Thyroid gland (tissue), 4 donors: ENCODE measurements around the gene ZNHIT6.

Source experiments
- CTCF ChIP-seq, 6 experiments: fragments of 200-600 bp in 3 of 6; fragments of 450-650 bp in 3 of 6; sonication (generic) in 3 of 6; IDR thresholded peaks; one replicate each; pipeline ENCODE4 v1.5.1; 2016 to 2019; ENCODE audit warnings: antibody characterized with exemption in 6 of 6, mild to moderate bottlenecking in 2 of 6, inconsistent platforms in 1 of 6, moderate library complexity in 1 of 6
- POLR2A ChIP-seq, 2 donors: fragments of 450-650 bp; IDR thresholded peaks; one replicate each; pipeline ENCODE4 v1.6.1; 2017; ENCODE audit warnings: antibody characterized with exemption in 2 of 2, mild to moderate bottlenecking in 2 of 2, moderate library complexity in 1 of 2

DNA sequence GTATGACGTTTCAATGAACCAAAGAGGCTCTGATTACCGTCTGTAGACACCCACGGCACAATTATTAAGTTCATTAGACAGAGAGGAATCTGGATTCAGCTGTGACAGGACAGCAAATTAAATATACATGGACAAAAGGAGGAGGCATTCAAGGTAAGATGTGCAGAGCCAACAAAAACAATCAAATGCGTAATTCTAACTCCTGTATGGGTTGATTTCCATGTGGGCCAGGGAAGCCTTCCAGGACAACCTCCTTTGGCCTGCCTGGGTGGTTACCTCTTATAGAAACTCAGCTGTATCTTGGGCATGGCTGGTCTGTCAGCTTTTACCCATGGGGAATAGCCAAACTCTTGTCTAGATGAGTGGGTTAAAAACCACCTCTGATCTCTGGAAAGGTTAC lies 83.9 kb downstream of the ZNHIT6 start:
- TF ChIP-seq CTCF (IDR thresholded peaks at IDR 0.05) (no peak), POLR2A (IDR thresholded peaks at IDR 0.05) (no peak)
